Activated T-helper 17 cell treated with anti-CD3 and anti-CD28 coated beads, Interleukin-2, amount 50 U/mL, for 72 hours (primary cell): ENCODE results near the gene TM2D1. TPM values are rescaled to one million over a fixed set of nuclear protein-coding genes. Genes with fewer than 3 reads are reported as not detected.

Source experiments
- ATAC-seq: fragments of 150-1000 bp; cut with Tn5 transposase; replicated peaks from 2 replicates; pipeline ENCODE4 v1.10.0; 2021; ENCODE audit warnings: mild to moderate bottlenecking, moderate library complexity
- H3K27ac Mint-ChIP-seq: one replicate; pipeline ENCODE4 v1.8.0; 2022; ENCODE audit warnings: mixed read lengths
- H3K27me3 Mint-ChIP-seq: one replicate; pipeline ENCODE4 v1.8.0; 2022; ENCODE audit warnings: mixed read lengths
- H3K36me3 Mint-ChIP-seq: one replicate; pipeline ENCODE4 v1.8.0; 2022; ENCODE audit warnings: low read depth, mild to moderate bottlenecking, mixed read lengths
- H3K4me1 Mint-ChIP-seq: one replicate; pipeline ENCODE4 v1.8.0; 2022; ENCODE audit warnings: mixed read lengths
- H3K4me3 Mint-ChIP-seq: one replicate; pipeline ENCODE4 v1.8.0; 2022; ENCODE audit warnings: mild to moderate bottlenecking, mixed read lengths
- H3K9me3 Mint-ChIP-seq: one replicate; pipeline ENCODE4 v1.8.0; 2022; ENCODE audit warnings: mixed read lengths
- total RNA-seq, 2 donors: library from RNA; stranded (reverse); gene quantifications; one replicate each; pipeline ENCODE4 v1.2.3, GENCODE V29; 2022

Gene TM2D1
- total RNA-seq = 10 to 100 TPM; 35.1 to 44.3 TPM

DNA sequence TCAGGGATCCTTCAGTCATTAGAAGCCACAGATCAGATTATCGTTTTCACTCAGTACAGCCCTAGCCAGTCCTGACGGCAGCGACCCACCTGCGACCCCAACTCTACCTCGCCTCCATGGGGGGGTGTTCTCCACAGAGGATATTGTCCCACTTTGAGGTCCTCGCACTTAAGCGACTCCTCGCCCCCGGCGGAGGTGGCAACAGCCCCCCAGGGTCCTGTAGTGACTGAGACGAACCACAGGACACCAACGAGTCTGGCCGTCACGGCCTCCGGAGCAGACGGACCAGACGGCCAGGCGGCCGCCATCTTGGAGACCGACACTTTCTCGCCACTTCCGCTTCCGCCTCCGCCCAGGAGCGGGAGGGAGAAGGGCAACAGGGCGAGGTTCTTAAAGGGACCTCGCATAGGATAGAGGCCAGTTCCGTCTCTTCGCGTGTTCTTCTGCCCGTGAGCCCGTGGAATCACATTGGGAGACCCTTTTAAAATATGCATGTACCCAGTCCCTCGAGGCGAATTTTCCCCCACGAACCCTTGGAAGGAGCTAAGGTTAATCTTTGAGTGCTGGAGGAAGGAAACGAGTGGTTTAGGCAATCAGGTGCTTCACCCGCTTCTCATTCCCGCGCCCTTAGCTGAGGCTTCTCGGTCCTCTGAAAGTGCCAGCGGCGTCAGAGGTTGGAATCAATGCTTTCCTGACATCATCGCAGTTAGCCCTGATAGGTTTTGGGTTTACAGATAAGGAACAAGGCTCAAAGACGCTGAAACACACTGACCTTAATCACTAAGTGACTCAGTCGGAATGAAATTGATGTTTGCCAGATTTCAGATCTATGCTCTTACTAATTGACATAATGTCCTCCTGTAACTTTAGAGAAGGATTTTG is at the start of gene TM2D1:
TM2D1 (minus strand) TSS at position 329 of the 882 bp plus-strand sequence; CDS start at position 308, 21 bp downstream.
- H3K27ac Mint-ChIP-seq = peak within 1 kb of the TSS; percentile 100
- H3K36me3 Mint-ChIP-seq = peaks cover 42% of the 10 kb centered on the region
- no peaks in the 10 kb centered on the region for H3K9me3 Mint-ChIP-seq
- peak within 1 kb of the TSS; percentile 100 for H3K4me3 Mint-ChIP-seq
- peak; percentile 96 for ATAC-seq
- H3K27me3 Mint-ChIP-seq = no peaks in the 10 kb centered on the region
- peaks cover 9% of the 10 kb centered on the region for H3K4me1 Mint-ChIP-seq

DNA sequence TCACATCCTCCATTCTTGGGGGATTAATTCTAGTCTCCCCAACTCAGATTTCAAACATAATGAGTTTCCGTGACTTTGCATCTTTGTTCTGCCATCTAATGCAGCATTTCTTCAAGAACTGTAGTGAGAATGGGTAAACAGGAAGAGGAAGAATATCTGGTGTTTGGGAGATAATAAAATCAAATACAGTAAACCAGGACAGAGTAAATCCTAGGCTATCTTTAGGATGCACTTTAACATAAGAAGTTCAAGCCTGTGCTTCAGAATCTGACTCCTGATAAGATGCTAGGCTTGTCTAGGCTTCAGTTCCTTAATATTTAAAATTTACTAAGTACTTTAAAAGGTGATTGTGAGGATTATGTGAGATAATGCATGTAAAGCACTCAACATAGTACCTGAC is 45.2 kb upstream of the TM2D1 start:
- Mint-ChIP-seq H3K4me1 (peaks cover 4% of the 10 kb centered on the region), H3K36me3 (peaks cover 60% of the 10 kb centered on the region), H3K9me3 (no peaks in the 10 kb centered on the region), H3K27ac (no peak overlapping the region), H3K27me3 (no peaks in the 10 kb centered on the region), H3K4me3 (no peak overlapping the region)
- ATAC-seq = no peak

DNA sequence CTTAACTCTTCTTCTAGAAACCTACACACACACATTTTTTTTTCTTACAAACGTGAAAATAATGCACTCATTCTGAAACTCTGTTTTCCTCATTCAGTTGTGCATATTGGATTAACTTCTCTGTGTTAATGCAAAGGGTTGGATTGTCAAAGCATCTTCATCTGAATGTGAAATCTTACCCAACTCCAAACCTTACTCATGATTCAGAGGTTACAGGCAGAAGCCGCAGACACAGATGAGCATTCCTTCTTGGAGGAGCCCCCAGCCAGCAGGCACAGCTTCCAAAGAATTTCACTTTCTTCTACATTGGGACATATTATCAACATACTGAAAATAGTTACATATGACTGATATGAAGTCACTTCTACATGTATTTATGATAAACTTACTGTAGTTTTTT is 33.0 kb upstream of the TM2D1 start:
- Mint-ChIP-seq H3K4me3 (no peak overlapping the region), H3K4me1 (peaks cover 15% of the 10 kb centered on the region), H3K27ac (peak overlapping the region; percentile 80), H3K27me3 (no peaks in the 10 kb centered on the region), H3K36me3 (peaks cover 15% of the 10 kb centered on the region), H3K9me3 (no peaks in the 10 kb centered on the region)
- peak; percentile 10 for ATAC-seq

- Mint-ChIP-seq H3K9me3 (no peaks in the 10 kb centered on the region), H3K4me3 (no peak overlapping the region), H3K36me3 (peaks cover 15% of the 10 kb centered on the region), H3K27me3 (no peaks in the 10 kb centered on the region), H3K4me1 (peaks cover 15% of the 10 kb centered on the region), H3K27ac (no peak overlapping the region)
- ATAC-seq = no peak
These were observed 31.8 kb upstream of the TM2D1 start for GRCh38 chr1:61756773-61757172.

DNA sequence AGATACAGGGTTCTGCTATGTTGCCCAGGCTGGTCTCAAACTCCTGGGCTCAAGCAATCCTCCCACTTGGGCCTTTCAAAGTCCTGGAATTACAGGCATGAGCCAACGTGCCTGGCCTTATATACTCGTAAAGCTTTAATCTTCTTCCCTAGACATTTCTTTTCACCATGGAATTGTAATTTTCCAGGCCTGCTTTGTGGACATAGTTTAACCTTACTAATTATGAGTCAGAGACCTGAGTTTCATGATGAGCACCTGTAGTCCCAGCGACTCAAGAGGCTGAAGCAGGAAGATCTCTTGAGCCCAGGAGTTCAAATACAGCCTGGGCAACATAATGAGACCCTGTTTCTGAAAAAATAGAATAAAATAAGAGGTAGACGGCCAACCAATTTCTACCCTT is 29.6 kb upstream of the TM2D1 start:
- peak overlapping the region; percentile 7 for H3K4me3 Mint-ChIP-seq
- H3K36me3 Mint-ChIP-seq = peaks cover 15% of the 10 kb centered on the region
- H3K9me3 Mint-ChIP-seq = no peaks in the 10 kb centered on the region
- peak overlapping the region; percentile 73 for H3K27ac Mint-ChIP-seq
- peaks cover 15% of the 10 kb centered on the region for H3K4me1 Mint-ChIP-seq
- peak; percentile 63 for ATAC-seq
- no peaks in the 10 kb centered on the region for H3K27me3 Mint-ChIP-seq

GRCh38 chr1:61753998-61754508 is 29.1 kb upstream of the TM2D1 start:
- Mint-ChIP-seq H3K27me3 (no peaks in the 10 kb centered on the region), H3K9me3 (no peaks in the 10 kb centered on the region), H3K27ac (peak overlapping the region; percentile 73), H3K4me1 (peaks cover 15% of the 10 kb centered on the region), H3K4me3 (peak overlapping the region; percentile 7), H3K36me3 (peaks cover 15% of the 10 kb centered on the region)
- peak; percentile 88 for ATAC-seq

DNA sequence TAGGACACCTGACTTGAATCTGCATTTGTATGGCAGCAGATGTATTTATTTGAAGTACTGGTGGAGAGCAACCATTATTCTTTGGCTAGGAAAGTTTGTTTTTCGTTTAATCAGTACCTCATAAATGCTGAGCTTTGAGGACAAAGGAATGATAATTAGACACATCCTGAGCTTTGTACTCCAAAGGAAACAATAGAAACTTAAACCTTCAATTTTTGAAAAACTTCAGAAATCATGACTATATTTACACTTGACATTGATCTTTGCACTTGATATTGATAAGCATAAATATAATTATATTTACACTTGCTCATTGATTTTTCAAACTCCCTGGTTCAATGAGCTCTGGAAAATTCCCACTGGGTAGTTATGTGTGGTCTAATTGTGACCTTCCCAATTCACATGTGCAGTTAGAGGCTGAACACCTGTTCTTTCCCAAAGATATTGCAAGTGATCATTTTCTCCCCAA is 28.0 kb upstream of the TM2D1 start:
- H3K27me3 Mint-ChIP-seq = no peaks in the 10 kb centered on the region
- H3K4me3 Mint-ChIP-seq = no peak overlapping the region
- H3K36me3 Mint-ChIP-seq = peaks cover 15% of the 10 kb centered on the region
- no peak for ATAC-seq
- peaks cover 14% of the 10 kb centered on the region for H3K4me1 Mint-ChIP-seq
- no peak overlapping the region for H3K27ac Mint-ChIP-seq
- no peaks in the 10 kb centered on the region for H3K9me3 Mint-ChIP-seq

DNA sequence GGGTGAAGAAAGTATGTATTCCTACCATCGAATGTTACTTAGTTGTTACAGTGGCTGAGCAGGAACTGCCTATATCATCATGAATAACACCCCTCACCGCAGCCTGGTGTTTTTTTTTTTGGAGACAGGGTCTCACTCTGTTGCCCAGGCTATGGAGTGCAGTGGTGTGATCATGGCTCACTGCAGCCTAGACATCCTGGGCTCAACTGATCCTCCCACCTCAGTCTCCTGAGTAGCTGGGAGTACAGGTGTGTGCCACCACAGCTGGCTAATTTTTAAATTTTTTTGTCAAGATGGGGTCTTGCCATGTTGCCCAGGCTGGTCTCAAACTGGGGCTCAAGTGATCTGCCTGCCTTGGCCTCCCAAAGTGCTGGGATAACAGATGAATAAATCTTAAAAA is 24.6 kb upstream of the TM2D1 start:
- Mint-ChIP-seq H3K9me3 (no peaks in the 10 kb centered on the region), H3K27ac (no peak overlapping the region), H3K4me3 (no peak overlapping the region), H3K27me3 (no peaks in the 10 kb centered on the region), H3K4me1 (peaks cover 21% of the 10 kb centered on the region), H3K36me3 (peaks cover 13% of the 10 kb centered on the region)
- no peak for ATAC-seq

DNA sequence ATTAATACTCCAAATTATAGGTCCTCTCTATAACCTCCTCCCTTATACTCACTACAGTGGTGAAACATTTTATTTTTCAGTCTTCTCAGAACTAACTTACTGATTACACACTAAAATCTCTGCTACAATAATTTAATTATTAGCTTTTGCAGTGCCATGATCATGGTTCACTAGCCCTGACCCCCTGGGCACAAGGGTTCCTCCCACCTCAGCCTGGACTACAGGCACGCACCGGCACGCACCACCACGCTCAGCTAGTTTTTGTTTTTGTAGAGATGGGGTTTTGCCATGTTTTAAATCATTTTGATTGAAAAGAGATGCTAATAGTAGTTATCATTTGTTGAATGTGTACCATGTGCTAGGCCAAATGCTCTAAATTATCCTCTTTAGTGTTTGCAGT is 23.6 kb upstream of the TM2D1 start:
- peaks cover 5% of the 10 kb centered on the region for H3K36me3 Mint-ChIP-seq
- H3K4me1 Mint-ChIP-seq = peaks cover 18% of the 10 kb centered on the region
- no peak for ATAC-seq
- no peaks in the 10 kb centered on the region for H3K27me3 Mint-ChIP-seq
- H3K27ac Mint-ChIP-seq = no peak overlapping the region
- no peaks in the 10 kb centered on the region for H3K9me3 Mint-ChIP-seq
- H3K4me3 Mint-ChIP-seq = no peak overlapping the region

- ATAC-seq = no peak
- H3K9me3 Mint-ChIP-seq = no peaks in the 10 kb centered on the region
- H3K27ac Mint-ChIP-seq = peak overlapping the region; percentile 2
- H3K4me3 Mint-ChIP-seq = no peak overlapping the region
- peaks cover 5% of the 10 kb centered on the region for H3K36me3 Mint-ChIP-seq
- H3K27me3 Mint-ChIP-seq = no peaks in the 10 kb centered on the region
- peaks cover 21% of the 10 kb centered on the region for H3K4me1 Mint-ChIP-seq
These were observed 21.9 kb upstream of the TM2D1 start for GRCh38 chr1:61746813-61747212.

DNA sequence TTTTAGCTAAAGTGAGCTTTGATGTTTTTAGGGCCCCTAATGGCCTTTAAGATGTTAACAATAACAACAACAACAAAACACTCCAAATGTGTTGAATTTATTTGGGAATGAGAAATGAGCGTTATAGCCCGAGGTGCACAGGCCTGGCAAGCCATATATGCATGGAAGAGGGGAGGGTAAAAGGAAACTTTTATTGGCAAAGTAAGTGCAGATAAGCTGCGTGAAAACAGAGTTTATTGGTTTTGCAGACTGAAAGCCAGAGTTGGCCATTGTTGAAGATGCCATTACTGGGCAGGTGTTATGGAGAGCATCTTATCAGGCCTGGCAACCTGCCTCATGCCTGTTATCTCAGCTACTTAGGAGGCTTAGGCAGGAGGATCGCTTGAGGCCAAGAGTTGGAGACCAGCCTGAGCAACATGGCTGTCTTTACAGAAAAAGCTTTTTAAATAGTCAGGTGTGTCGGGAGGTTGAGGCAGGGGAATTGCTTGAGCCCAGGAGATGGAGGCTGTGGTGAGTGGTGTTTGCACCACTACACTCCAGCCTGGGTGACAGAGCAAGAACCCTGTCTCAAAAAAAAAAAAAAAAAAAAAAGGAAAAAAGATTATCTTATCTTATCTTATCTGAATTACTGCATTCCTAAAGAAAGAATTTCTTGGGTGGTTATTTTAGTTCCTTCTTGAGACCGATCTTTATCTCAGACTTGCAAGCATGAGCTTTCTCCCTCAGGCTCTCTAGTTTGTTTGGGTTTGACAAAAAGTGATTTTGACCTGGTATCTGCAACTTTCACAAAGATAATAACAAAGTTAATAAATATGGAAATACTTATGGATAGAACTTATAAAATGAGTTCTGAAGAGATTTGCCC is 19.0 kb upstream of the TM2D1 start:
- no peak for ATAC-seq
- Mint-ChIP-seq H3K27me3 (no peaks in the 10 kb centered on the region), H3K4me1 (peaks cover 26% of the 10 kb centered on the region), H3K36me3 (peaks cover 5% of the 10 kb centered on the region), H3K9me3 (no peaks in the 10 kb centered on the region), H3K4me3 (peak overlapping the region; percentile 59), H3K27ac (no peak overlapping the region)

DNA sequence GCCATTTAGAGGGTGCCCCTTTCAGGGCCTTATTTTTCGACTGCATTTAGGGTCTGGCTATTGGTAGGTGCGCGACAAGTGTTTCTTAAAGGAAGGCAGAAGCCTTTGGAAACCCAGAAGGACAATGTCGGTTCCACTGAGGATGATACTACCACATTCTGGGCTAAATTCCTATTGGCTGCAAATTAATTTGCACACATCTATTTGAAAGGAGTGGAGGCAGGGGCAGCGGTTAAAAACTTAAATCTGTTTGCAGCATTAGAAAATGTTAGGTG is 18.4 kb upstream of the TM2D1 start:
- peaks cover 26% of the 10 kb centered on the region for H3K4me1 Mint-ChIP-seq
- H3K9me3 Mint-ChIP-seq = no peaks in the 10 kb centered on the region
- H3K4me3 Mint-ChIP-seq = peak overlapping the region; percentile 59
- H3K27me3 Mint-ChIP-seq = no peaks in the 10 kb centered on the region
- peak overlapping the region; percentile 45 for H3K27ac Mint-ChIP-seq
- ATAC-seq = no peak
- H3K36me3 Mint-ChIP-seq = peaks cover 5% of the 10 kb centered on the region

DNA sequence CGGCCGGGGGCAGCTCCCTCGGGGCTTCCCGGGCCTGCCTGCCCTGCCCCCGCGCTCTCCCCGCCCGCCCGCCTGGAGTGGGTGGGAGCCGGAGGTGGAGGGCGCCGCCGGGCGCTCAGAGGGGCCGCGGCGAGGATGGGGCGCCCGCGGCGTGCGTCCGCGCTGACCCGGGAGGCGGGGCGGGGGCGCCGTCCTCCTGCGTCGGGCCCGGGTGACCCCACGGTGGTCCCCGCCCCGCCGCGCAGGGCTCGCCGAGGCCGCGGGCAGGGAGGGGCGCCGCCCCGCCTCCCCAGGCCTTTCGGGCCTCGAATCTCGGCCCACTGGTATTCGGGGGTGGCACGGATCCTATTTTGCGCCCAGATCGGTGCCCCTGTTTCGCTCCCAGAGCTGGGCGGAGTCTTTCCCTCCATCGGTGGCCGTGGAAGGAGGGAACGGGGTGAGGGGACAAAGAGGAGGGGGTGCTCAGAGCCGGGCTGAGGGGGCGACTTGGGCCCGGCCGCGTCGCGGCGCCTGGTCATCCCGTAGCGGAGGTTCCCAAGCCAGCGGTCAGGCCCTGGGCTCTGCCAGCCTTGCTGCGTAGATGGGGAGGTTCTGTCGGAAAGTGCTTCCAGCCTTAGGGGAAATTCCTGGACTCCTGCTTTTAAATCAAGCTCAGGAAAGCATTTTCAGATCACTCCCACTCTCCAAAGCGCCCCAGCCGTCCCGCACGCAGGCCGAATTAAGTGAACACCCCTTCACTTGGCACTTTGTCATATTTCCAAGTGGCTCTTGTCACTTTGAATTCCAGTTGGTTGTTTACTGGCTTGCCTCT is 17.9 kb upstream of the TM2D1 start:
- peak; percentile 61 for ATAC-seq
- Mint-ChIP-seq H3K4me3 (peak overlapping the region; percentile 59), H3K27me3 (no peaks in the 10 kb centered on the region), H3K27ac (peak overlapping the region; percentile 45), H3K36me3 (peaks cover 5% of the 10 kb centered on the region), H3K9me3 (no peaks in the 10 kb centered on the region), H3K4me1 (peaks cover 26% of the 10 kb centered on the region)
